UCSD-AML1 (cell line): ENCODE results near the gene SLC10A3.

Experiments
- DNase-seq: peaks from one replicate; lab custom pipeline; 2025; ENCODE audit not compliant: unreplicated experiment; lab: John Stamatoyannopoulos, UW

SLC10A3 gene

GRCh38 chrX:154490414-154491083 lies at the start of gene SLC10A3:
TSS of gene SLC10A3 (minus strand) at chrX:154490629. CDS start at chrX:154488940, 1,689 bp downstream.
- peak; percentile 91 for DNase-seq

- DNase-seq: no peak
These were observed 48.6 kb upstream of the SLC10A3 start for GRCh38 chrX:154539077-154539476.

GRCh38 chrX:154535892-154536291 lies 45.5 kb upstream of the SLC10A3 start:
- DNase-seq: no peak

GRCh38 chrX:154534526-154535322 lies 44.3 kb upstream of the SLC10A3 start:
- peak; percentile 89 for DNase-seq

GRCh38 chrX:154532690-154533089 lies 42.3 kb upstream of the SLC10A3 start:
- no peak for DNase-seq

GRCh38 chrX:154531626-154532025 lies 41.2 kb upstream of the SLC10A3 start:
- DNase-seq: no peak

GRCh38 chrX:154530286-154530685 lies 39.9 kb upstream of the SLC10A3 start:
- no peak for DNase-seq

- no peak for DNase-seq
These were observed 38.8 kb upstream of the SLC10A3 start for GRCh38 chrX:154529206-154529612.

- peak; percentile 68 for DNase-seq
These were observed 36.7 kb upstream of the SLC10A3 start for GRCh38 chrX:154526901-154527675.

- no peak for DNase-seq
These were observed 35.4 kb upstream of the SLC10A3 start for GRCh38 chrX:154525606-154526490.

- DNase-seq: no peak
These were observed 29.0 kb upstream of the SLC10A3 start for GRCh38 chrX:154519389-154519788.

GRCh38 chrX:154517101-154517781 lies 26.8 kb upstream of the SLC10A3 start:
- no peak for DNase-seq

- no peak for DNase-seq
These were observed 26.2 kb upstream of the SLC10A3 start for GRCh38 chrX:154516656-154517100.

GRCh38 chrX:154515966-154516655 lies 25.7 kb upstream of the SLC10A3 start, which contains the start of gene FAM3A:
TSS of gene FAM3A (minus strand) at chrX:154516232. CDS start at chrX:154515772, 460 bp downstream.
- peak; percentile 89 for DNase-seq

GRCh38 chrX:154515090-154515965 lies 24.9 kb upstream of the SLC10A3 start:
- no peak for DNase-seq

- no peak for DNase-seq
These were observed 23.3 kb upstream of the SLC10A3 start for GRCh38 chrX:154513716-154514115.

GRCh38 chrX:154512879-154513553 lies 22.6 kb upstream of the SLC10A3 start:
- no peak for DNase-seq

- no peak for DNase-seq
These were observed 21.3 kb upstream of the SLC10A3 start for GRCh38 chrX:154511761-154512160.
